GM12873 (cell line): ENCODE data around the gene IKBIP.
A peak's percentile ranks its signal among the peaks of the same experiment; 100 is the strongest.

ENCODE experiments used
- CTCF ChIP-seq: IDR thresholded peaks from 2 replicates; pipeline ENCODE4 v1.5.1; 2012; ENCODE audit warnings: low read depth, mild to moderate bottlenecking, moderate library complexity, low read length, control low read depth; ENCODE audit not compliant: insufficient read depth; ENCODE audit errors: missing control alignments

Gene IKBIP

GRCh38 chr12:98646294-98647090 is 1.9 kb upstream of the IKBIP start:
- TF ChIP-seq CTCF: peak; percentile 29

GRCh38 chr12:98645572-98646067 is 1.0 kb upstream of the IKBIP start:
- TF ChIP-seq CTCF: no peak

- TF ChIP-seq CTCF: peak; percentile 9
Measured at GRCh38 chr12:98644433-98644711, 216 bp downstream of the IKBIP start.

GRCh38 chr12:98639491-98639890 is 5.1 kb downstream of the IKBIP start:
- no peak for TF ChIP-seq CTCF

- TF ChIP-seq CTCF: no peak
Measured at GRCh38 chr12:98638009-98638408, 6.6 kb downstream of the IKBIP start.

GRCh38 chr12:98637068-98637467 is 7.5 kb downstream of the IKBIP start:
- TF ChIP-seq CTCF: no peak

- TF ChIP-seq CTCF: no peak
Measured at GRCh38 chr12:98635657-98636323, 8.8 kb downstream of the IKBIP start.
